ENCODE data around the gene TRAF2.

TRAF2 gene

DNA sequence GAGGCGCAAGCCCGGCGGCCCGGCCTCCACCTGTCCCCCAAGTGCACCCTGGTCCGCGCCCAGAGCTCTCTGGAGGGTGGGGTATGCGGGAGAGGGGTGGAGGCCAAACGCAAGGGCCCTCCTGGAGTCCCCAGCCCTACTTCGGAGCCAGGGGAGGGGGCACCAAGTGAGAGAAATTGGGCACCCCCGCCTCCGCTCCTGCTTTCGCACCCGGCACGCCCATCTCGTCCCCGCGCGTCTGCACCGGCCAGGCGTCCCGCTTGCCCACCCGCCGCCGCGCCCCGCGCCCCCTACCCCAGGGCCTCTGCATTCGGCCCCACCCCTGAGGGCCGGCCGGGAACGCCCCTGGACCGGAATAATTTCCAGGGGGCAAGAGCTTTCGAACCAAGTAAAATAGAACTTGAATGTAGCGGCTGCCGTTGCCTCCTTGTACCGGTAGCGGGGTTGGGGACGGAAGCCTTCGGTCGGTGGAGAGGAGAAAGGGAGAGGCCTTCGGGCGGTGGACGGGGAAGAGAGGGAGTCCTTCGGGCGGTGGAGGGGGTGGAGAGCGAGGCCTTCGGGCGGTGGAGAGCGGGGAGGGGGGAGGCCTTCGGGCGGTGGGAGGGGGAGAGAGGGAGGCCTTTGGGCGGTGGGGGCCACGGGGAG lies 37.8 kb upstream of the TRAF2 start:
- Histone ChIP-seq H3K27me3 (ENCODE audit: insufficient read depth, poor library complexity, severe bottlenecking) (peaks cover 8% of the 10 kb centered on the region), H3K27ac (replicated peaks) (peak overlapping the region; percentile 88), H3K4me3 (replicated peaks; ENCODE audit: insufficient read depth, low read length) (peak overlapping the region; percentile 93)
- DNase-seq (ENCODE audit: low read depth in 1 of 2, low spot score in 1 of 2) = peak; percentile 34 to 51
- TF ChIP-seq GABPA (IDR thresholded peaks at IDR 0.05; ENCODE audit: low read depth) = no peak
- no peak for TF ChIP-seq POLR2AphosphoS5 (IDR thresholded peaks at IDR 0.05; ENCODE audit: low read depth)
- TF ChIP-seq CTCF (IDR thresholded peaks at IDR 0.05; ENCODE audit: insufficient read depth, low read length) = no peak
- no peak for TF ChIP-seq SPI1 (IDR thresholded peaks at IDR 0.05; ENCODE audit: borderline replicate concordance, low read depth)
- TF ChIP-seq REST (IDR thresholded peaks at IDR 0.05; ENCODE audit: insufficient replicate concordance, low read depth) = no peak

DNA sequence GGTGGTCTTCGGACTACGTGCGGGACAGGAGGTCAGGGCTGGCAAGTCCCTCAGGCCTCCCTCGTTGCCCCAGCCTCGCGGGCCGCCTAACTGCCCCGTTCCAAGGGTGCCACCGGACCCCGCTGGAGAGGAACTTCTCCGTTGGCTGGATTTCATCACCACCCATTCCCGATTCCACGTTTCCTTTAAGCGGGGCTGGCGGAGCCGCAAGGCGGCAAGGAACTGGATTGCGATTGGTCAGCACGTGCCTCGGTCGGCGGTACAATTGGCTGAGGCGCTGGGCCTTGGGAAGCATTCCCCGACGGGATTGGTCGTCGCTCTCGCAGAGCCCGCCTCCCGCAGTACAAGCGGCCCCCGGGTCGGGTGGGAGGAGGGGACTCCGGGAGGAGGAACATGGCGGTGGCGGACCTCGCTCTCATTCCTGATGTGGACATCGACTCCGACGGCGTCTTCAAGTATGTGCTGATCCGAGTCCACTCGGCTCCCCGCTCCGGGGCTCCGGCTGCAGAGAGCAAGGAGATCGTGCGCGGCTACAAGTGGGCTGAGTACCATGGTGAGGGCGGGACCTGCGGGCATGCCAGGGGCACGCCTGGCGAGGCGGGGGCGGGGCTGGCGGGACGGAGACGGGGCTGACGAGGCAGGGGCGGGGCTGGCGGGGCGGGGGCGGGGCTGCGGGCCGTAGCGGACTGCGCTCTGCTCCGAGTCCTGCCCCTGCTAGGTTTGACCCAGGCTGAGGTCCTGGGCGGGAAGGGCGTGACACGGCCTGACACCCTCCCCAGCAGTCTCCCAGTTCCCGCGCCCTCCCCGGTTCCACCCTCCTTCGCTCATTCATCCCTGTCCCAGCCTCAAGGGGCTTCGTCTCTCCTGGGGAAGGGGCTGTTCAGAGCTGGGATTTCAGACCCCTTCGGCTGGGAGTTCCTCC lies 37.0 kb upstream of the TRAF2 start, which contains the start of gene PHPT1:
Gene PHPT1 (plus strand): TSS at position 372 of the 922 bp plus-strand sequence. CDS start 22 bp downstream, at position 394.
- H3K27ac ChIP-seq (replicated peaks) = peak within 1 kb of the TSS; percentile 88
- H3K4me3 ChIP-seq (replicated peaks; ENCODE audit: insufficient read depth, low read length) = peak within 1 kb of the TSS; percentile 93
- peaks cover 3% of the 10 kb centered on the region for H3K27me3 ChIP-seq (ENCODE audit: insufficient read depth, poor library complexity, severe bottlenecking)
- DNase-seq (ENCODE audit: low read depth in 1 of 2, low spot score in 1 of 2) = peak; percentile 99
- TF ChIP-seq GABPA (IDR thresholded peaks at IDR 0.05; ENCODE audit: low read depth) (no peak), SPI1 (IDR thresholded peaks at IDR 0.05; ENCODE audit: borderline replicate concordance, low read depth) (peak; percentile 66; the same call in 1 of the 2 replicates), POLR2AphosphoS5 (IDR thresholded peaks at IDR 0.05; ENCODE audit: low read depth) (peak; percentile 85), REST (IDR thresholded peaks at IDR 0.05; ENCODE audit: insufficient replicate concordance, low read depth) (no peak), CTCF (IDR thresholded peaks at IDR 0.05; ENCODE audit: insufficient read depth, low read length) (no peak)

DNA sequence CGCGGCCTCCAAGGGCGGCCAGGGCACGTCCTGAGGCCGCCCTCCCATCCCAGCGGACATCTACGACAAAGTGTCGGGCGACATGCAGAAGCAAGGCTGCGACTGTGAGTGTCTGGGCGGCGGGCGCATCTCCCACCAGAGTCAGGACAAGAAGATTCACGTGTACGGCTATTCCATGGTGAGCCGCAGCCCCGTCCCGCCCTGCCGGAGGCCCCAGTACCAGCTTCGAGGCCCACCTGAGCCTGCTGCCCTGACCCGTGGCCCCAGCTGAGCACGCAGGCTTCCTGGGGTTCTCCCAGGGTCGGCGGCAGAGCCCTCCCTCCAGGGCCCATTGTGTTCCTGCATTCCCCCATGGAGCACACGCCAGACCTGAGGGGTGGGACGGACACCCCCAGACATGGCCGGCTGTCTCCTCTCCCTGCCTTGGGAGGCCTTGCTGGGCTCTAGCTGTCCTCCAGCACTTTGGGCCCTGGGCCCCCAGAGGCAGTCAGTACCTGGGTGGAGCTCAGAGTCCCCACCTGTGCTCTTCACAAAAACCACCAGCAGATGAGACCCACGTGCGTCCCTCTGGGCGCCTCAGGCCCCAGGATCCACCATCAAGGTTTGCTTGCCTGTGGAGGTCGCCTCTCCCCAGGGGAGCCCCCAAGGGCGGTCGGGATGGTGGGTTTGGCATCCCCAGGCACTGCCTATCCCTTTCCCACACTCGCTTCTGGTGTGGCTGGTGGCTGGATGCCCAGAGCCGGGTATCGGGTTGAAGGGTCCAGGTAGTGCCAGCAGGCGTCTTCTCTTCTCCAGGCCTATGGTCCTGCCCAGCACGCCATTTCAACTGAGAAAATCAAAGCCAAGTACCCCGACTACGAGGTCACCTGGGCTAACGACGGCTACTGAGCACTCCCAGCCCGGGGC lies 36.1 kb upstream of the TRAF2 start:
- DNase-seq (ENCODE audit: low read depth in 1 of 2, low spot score in 1 of 2) = no peak
- no peak for TF ChIP-seq REST (IDR thresholded peaks at IDR 0.05; ENCODE audit: insufficient replicate concordance, low read depth)
- TF ChIP-seq GABPA (IDR thresholded peaks at IDR 0.05; ENCODE audit: low read depth) = no peak
- TF ChIP-seq POLR2AphosphoS5 (IDR thresholded peaks at IDR 0.05; ENCODE audit: low read depth) = no peak
- no peak for TF ChIP-seq CTCF (IDR thresholded peaks at IDR 0.05; ENCODE audit: insufficient read depth, low read length)
- no peak for TF ChIP-seq SPI1 (IDR thresholded peaks at IDR 0.05; ENCODE audit: borderline replicate concordance, low read depth)
- Histone ChIP-seq H3K27ac (replicated peaks) (no peak overlapping the region), H3K4me3 (replicated peaks; ENCODE audit: insufficient read depth, low read length) (peak overlapping the region; percentile 93), H3K27me3 (ENCODE audit: insufficient read depth, poor library complexity, severe bottlenecking) (peaks cover 2% of the 10 kb centered on the region)
